ENCODE results near the gene SMIM23.

The SMIM23 gene

DNA sequence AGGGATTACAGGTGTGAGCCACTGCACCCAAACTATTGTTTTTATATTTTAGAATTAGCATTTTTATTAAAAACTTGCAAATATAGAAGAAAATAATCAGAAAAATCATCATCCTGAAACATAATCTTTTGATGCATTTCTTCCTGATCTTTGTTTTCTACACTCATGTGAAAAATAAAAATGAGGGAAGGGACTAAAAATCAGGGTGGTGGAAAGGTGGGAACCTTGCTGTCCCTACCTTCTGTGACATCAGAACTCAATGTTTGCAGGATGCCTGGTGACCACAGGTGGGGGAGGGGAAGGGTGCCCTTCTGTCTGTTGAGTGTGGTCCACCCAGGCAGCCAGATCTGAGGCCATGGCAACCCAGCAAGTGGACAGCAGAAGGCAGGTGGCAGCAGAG is at the start of gene SMIM23:
Gene SMIM23, plus strand, starts transcription at position 301 of the 400 bp plus-strand sequence. Its CDS starts 55 bp downstream, at position 356.
- DNase-seq = no peak

DNA sequence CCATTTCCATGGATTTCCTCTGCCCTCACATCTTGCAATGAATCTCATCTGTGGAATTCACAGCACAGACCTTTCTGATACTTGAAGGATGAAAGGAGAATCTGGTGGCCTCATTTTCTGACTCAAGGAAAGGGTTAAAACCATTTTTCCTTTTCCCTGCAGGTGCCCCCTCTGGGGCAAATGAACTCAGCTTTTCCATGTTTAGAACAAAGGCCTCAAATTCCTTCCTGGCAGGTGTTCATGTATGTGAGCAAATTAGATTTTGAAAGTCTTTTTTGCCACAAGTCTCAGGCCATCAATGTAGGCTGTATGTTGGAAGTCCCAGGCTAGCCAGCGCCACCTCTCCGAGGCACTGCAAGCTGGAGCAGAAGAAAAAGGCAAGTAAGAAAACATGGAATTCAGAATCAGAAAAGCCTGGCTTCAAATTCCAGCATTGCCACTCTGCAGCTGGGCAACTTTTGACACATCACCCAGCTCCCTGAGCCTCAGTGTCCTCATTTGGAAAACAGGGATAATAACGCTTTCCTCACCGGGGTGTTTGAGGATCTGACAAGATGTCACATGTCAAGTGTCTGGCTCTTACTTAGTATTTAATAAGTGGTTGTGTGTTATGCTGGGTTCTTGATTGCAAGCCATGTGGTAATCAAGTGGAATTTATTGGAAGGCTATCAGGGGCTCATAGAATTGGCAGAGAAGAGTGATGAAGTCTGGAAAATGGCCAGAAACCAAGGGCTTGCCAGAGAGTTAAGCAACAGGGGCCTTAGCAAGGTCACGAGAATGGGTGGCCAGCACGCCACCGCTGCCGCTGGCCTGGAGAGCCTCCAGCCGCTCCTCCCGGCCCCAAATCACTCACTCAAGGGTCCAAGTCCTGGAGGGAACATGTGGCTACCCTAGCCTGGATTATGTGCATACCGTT is 48.4 kb upstream of the SMIM23 start:
- no peak for DNase-seq

DNA sequence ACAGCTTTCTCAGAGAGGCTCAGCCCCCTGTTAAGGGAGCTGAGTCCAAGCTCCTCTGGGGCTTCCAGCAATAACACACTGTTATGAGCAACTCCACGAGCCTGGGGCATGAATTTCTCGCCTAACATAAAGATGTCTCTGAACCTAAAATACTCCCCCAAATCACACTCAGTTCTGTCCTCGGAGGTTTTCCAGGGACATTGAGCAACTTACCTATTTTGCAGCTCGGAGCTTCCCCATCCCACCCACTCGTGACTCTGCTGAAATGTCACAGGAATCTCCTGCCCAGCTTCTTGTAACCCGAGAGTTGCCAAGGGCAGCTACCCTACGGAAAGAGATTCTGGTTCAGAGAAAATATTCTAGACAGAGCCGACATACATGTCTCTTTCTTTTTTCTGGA is 47.1 kb upstream of the SMIM23 start:
- no peak for DNase-seq

DNA sequence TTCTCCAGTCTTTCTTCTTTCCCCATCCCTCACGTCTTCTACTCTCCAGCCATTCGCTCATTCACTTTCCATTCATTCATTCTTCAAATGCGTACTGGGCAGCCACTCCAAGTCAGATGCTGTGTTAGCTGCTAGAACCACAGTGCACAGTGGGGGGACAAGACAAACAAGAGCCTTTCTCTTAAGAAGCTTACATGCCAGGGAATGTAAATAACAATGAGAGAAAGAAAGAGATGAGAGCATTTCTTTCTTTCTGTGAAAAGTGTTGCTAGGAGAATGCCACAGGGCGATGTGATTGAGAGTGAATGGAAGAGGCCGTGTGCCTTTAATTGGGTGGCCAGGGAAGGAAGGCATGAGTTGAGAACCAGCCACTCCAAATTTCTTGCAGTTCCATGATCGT is 46.3 kb upstream of the SMIM23 start:
- DNase-seq = no peak

DNA sequence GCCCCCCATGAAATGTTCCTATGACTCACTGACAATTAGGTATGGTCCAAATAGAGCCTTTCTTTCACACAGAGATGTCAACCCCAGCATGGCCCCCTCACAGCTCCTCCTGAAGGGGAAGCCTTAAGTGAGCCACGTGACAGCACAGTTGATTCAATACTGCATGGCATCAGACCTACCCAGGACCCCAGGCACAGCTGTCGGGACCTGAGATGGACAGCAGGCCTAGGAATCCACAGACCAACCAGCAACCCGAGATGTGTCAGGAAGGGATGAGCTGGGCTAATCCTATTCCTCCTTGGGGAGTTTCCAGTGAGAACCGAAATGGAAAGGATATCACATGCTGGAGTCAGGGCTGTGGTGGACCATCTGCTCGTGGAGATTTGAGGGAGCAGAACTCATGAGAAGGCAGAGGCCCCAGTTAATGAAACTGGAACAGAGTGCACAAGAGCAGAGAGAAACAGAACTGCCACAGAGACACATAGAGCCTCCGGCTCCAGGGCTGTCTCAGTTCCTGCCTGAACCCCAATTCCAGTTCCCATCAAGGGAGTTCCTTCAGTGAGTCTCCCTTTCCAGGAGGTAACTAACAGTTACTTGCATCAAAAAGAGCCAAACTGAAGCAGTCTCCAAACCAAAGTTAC is 42.1 kb upstream of the SMIM23 start:
- DNase-seq = no peak

DNA sequence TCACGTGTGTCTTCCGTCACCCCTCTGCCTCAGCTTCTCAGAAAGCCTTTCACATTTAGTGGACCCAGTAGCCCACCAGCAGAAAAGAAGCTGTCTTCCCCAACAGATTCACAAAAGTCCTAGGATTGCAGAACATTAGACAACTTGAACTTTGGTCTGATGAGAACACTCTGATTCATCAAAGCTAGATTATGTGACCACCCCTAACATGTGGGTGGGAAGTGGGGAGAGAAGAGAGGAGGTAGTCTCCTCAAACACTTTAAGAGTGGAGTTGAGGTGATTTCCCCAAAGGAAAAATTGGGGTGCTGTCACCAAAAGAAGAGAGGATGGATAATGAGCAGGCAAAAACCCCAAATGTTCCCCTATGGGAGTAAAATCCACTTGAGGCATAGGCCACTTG is 41.4 kb upstream of the SMIM23 start:
- DNase-seq = no peak

DNA sequence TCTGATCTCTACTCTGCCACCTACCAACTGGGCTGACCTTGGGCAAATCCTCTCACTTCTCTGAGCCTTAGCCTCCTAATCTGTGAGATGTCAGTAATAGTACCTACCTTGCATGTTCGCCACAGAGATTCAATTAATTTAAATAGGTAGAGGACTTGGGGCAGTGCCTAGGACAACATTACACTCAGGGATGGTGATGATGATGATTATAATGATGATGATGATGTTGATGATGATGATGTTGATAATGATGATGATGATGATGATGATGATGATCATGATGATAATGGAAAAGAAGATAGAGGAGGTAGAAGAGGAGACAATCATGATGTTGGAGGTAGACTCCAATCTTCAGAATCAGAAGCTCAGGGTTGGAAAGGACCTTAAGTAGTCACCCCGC is 40.7 kb upstream of the SMIM23 start:
- DNase-seq = no peak

DNA sequence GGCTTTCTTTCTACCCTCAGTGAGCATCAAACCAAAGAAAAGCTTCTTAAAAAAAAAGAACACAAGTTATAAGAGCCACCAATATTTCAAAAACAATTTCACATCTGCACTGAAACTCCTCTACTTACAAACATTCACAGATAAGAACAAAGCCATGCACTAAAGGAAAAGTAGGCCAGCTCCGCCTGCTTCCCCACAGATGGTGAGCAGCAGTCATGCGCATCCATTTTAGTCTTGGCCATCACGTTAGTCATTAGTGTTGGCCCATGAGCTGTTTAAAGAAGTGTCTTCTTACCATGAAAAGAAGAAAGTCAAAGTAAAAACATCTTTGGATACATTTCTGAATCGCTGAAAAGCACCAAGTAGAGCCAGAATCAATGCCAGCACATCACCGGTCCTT is 40.0 kb upstream of the SMIM23 start:
- no peak for DNase-seq

DNA sequence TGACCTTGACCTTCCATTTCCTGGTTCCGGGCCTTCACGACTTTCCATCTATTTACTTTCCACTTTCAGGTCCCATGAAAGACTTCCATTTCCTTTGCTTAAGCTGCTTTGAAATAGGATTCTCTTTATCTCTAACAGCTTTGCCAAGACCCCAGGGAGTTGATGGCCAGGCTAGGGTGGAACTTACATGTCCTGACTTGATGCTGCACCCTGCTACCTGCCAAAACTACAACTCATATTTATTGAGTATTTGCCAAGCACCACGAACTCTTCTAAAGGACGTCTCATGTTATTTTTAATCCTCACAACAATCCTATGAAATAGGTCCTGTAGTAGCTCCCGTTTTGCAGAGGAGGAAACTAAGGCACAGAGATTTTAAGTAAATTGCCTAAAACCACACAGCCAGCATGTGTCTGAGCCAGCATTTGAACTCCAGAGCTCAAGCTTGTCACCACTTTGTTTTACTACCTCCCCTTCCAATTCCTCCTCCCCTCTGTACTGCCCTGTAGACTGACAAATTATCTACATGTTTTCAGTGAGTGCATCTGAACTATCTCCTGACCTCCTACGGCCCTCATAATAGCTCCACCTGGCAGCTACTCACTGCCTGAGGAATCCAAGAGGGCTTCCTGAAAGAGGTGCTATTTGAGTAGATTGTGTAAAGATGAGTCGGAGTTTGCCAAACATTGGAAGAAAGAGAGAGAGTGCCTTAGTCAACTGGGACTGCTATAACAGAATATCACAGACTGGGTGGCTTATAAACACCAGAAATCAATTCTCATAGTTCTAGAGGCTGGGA is 38.4 kb upstream of the SMIM23 start:
- no peak for DNase-seq

DNA sequence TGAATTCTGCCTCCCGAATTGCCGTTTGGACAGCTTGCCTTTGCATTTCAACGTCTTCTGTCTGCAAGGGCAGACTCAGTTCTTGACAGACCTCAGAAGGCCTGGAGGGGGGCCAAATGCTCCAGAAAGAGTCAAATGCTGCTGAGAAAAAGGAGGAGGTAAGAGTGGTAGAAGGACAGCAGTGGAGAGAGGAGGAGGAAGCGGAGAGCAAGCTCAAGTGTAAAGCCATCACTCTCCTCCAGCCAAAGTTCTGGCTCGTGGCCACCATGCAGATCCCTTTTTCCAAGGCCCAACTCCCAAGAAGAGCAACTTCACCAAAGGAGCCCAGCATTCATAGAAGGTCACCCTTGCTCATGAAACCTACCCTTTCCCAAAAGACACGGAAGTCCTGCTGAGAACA is 36.9 kb upstream of the SMIM23 start:
- no peak for DNase-seq

DNA sequence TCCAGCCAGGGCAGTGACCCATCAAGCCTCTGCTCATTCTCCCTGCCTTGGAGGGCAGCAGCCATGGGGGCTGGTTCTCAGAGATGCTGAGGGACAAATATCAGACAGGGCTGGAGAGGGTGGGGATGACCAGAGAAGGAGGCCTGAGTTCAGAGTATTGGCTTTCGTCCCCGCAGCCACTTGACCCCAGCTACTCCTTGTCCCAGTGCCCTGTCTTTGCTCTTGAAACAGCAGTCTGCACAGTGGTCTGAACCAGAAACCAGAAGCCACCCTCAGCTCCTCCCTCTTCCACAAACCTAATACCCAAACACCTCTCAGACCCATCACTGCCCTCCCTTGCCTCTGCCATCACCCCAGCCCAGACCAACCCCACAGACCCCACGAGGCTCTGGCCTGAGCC is 36.3 kb upstream of the SMIM23 start:
- no peak for DNase-seq

DNA sequence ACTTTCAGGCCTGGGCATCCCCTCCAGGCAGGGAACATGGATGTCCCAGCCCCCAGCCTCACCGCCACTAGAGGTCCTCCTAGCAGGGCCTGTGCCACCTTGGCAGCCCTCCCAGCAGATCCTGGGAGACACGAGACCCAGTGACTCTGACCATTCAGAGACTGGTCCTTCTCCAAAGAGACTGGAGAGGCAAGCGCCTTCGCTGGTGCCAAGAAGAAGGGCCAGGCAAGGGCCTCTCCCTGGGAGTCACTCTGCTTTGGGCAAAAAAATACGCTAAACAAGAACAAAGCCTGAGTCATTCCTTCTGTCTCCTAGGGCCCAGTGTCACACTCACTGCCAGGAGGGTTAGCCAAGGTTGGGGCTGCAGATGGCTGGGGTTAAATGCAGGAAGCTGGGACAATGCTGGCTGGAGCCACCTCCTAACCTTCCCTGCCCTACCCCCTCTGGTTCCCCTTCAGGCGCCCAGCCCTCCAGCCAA is 35.3 kb upstream of the SMIM23 start:
- DNase-seq = peak; percentile 41

DNA sequence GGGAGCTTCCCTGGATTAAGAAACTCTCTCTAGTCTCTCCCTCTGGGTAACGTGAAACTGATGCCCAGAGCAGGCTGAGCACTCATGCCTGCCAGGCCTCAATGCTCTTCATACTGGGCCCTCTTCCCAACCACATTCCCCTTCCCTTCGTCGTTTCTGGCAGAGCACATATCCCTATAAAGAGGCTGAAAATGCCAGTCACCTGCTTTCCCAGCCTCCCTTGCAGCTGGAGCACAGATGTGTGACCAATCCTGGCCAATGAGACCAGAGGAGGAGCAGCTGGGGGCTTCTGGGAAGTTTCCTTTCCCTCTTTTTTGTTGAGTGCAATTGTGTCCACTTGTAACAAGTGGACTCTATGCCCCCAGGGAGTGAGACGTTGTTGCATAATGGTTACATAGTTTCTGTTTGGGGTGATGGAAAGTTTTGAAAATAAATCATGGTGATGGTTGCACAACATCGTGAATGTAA is 30.2 kb upstream of the SMIM23 start:
- DNase-seq = no peak

DNA sequence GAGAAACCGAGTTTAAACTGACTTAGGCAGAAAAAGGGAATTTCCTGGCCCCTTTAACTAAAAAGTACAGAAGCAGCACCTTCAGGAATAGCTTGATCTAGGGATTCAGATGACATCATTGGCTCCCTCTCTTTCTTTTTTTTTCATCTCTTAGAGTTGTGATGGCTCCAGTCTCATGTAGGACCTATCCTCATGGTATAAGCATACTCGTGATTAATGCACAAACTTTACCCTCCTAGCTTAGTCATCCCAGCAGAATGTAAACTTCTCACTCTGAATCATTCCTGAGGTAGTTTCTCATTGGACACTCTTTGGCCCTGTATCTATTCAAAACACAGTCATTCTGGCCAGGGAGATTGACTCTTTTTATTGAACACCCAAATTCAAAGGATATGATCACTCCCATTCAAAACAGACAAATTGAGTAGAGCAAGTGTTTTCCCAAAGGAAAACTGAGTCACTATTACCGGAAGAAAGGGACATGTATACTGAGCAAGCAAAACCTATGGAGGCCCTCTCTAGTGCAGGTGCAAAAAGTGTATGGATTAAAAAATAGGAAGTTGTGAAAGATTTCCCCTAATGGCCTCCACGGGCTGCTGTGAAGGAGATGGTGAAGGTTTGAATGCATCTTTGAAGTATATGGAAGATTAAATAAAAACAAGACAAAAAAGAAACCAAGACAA is 27.6 kb upstream of the SMIM23 start:
- peak; percentile 14 for DNase-seq

DNA sequence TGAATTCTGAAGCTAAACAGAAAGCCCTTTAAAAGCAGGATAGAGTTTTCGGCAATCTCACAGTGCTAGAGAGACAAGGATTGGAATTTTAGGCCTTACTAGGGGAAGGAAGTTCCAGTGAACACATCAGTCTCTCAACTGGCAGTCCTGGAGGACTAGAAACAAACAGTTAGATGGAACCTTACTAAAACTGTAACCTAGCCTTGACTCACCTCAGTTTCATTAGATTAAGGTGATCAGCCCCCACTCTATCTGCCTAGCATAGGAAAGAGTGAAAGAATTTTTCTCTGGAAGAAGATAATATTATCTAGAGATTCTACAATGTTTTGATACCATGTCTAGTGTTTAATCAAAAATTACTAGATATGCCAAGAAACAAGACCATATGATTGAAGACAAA is 25.8 kb upstream of the SMIM23 start:
- DNase-seq = no peak

DNA sequence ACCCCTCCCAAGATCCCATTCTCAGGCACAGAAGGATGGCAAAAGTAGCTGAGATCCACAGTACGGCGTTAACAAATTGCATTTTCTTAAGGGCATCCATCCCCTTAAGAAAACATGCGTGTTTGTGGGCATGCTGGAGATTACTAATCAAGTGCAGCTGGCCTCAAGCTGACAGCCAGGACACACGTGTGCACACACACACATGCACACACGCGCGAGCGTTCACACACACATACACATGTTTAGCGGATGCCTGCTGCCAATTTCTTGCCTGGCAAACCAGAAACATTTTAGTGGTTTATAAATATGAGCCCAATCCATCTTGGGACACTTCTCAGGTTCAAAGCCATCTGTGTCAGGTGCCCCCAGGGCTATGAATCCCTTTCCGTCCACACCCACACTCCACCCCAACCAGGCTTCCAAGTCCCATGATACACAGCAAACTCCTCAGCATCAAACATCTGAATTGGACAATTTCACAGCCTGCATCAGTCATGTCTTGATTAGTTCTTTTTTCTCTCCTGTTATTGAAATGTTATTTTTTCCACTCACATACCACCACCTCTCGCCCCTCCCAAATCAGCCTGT is 23.5 kb upstream of the SMIM23 start:
- DNase-seq = no peak

DNA sequence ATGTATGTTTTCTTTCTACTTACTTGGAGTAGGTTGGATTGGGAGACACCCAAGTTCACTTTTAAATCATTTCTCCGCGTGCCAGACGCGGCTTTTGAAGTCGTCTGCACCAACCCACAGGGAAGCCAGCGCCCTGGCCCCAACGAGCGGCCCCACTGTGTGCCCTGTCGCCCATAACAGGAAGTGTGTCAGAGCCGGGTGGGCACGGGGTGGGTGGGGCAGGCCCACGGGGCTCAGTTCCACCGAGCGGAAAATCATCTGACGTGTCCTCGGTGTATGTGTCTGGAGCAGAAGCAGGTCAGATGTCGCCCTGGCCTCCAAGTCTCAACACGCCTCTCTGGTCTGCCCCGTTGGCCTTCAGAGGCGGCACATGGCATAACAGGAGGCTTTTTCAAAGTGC is 22.7 kb upstream of the SMIM23 start:
- DNase-seq = no peak

DNA sequence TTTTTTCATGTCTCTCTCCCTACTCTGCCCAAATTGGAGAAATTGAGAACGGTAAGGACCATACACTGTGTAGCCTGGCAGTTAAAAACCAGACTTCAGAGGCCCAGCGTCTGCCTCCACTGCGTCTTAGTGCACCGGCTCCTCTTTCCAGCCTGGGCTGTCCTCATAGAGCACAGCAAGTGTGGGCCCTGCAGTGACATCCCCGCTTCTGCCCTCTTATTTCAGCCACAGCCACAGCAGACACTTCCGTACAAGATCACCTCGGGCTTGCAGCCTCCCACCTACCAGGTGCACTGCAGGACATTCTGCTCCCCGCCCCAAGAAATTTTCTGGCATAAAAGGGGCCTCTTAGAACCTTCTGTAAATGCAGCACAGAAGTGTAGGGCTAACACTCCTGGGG is 21.4 kb upstream of the SMIM23 start:
- no peak for DNase-seq

DNA sequence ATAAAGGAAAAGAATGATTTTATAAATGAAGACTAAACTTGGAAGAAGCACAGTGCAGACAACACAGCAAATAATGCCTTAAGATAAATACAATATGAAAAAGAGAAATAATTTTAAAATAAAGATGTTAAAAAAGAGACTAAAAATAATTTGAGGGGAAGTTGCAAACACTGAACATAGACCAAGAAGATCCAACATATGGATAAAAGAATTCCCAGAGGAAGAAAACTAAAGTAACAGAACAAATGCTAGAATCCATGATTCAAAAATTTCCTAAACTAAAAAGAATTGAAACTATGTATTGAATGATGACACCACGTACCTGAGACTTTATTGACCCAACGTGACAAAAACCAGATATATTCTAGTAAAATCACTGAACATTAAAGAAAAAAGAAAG is 18.7 kb upstream of the SMIM23 start:
- DNase-seq = no peak

DNA sequence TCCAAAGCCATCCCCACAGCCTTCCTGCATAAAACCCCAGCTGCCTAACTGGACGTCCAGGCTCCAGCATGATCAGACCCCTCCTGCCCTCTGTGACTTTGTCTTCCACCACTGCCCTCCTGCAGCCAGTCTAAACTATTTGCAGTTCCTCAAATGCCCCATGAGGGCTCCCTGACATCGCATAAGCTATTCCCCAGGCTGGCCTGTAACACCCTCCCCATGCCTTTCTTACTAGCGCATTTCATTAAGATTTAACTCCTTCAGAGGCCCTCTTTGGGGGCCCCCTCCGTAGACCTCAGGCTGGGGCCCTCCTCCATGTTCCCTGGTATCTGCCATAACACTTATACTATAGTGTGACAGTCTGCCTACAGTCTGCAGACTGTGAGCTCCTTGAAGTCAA is 15.5 kb upstream of the SMIM23 start:
- DNase-seq = peak; percentile 80

DNA sequence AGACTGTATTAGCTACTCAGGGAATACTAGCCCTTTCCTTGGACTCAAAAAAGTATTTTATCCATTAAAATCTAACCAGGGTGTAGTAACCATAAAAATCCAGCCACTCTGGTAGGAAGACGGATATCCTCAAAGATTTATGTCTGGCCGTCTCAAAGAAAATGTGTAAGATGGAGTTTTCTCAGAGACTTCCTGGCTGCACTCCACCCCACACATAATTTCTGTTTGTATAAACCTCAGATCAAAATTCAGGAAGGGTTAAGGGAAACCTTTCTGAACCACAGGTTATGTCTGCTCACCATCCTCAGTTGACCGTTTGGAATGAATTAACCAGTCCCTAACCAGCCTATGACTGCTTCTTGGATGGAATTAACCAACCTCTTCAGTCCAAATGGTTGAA is 13.8 kb upstream of the SMIM23 start:
- DNase-seq = no peak

DNA sequence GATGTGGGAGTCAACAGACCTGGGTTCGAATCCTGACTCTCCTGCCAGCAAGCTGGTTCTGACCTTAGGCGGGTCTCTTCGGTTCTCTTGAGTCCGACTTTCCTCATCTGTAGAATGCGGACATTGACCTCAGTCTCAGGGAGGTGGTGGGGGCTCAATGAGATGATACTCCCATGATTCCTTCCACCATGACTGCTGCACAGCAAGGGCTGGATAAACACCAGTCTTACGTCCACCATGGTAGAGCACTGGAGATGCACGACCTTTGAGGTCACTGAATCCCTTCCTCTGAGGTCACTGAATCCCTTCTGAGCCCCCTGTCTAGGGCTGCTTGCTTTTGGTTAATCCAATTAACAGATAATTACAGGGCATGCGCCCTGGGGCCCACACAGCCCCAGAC is 12.5 kb upstream of the SMIM23 start:
- no peak for DNase-seq
